HepG2 (cell line): ENCODE data around the gene SHBG. TPM values are rescaled to one million over a fixed set of nuclear protein-coding genes. Genes with fewer than 3 reads are reported as not detected.

Experiments used
- CTCF ChIP-seq: sonication (generic); formaldehyde crosslinking; IDR thresholded peaks from 2 replicates; pipeline ENCODE4 v1.5.0; 2020; ENCODE audit warnings: mild to moderate bottlenecking, missing genetic modification reagents, moderate library complexity
- GLI4 ChIP-seq: sonication (generic); formaldehyde crosslinking; IDR thresholded peaks from 2 replicates; pipeline ENCODE4 v1.5.1; 2020; ENCODE audit warnings: missing genetic modification reagents, mild to moderate bottlenecking, moderate library complexity, borderline replicate concordance
- KDM2A ChIP-seq: sonication (generic); formaldehyde crosslinking; IDR thresholded peaks from 2 replicates; pipeline ENCODE4 v1.4.0; 2020; ENCODE audit warnings: low read depth, missing genetic modification reagents, borderline replicate concordance
- MEIS2 ChIP-seq: sonication (generic); formaldehyde crosslinking; IDR thresholded peaks from 2 replicates; pipeline ENCODE4 v1.9.0; 2021; ENCODE audit warnings: mild to moderate bottlenecking, missing genetic modification reagents
- MXI1 ChIP-seq: IDR thresholded peaks from 3 replicates; pipeline ENCODE4 v1.6.1; 2012; ENCODE audit warnings: low read depth, low read length, inconsistent platforms, borderline replicate concordance
- RFXAP ChIP-seq: sonication (generic); formaldehyde crosslinking; IDR thresholded peaks from 2 replicates; pipeline ENCODE4 v1.4.0; 2020; ENCODE audit warnings: missing genetic modification reagents, borderline replicate concordance
- SAP130 ChIP-seq: IDR thresholded peaks from 2 replicates; pipeline ENCODE4 v1.6.1; 2016; ENCODE audit warnings: low read depth
- SSRP1 ChIP-seq: IDR thresholded peaks from 2 replicates; pipeline ENCODE4 v1.6.1; 2016; ENCODE audit warnings: control low read depth
- XRCC5 ChIP-seq: fragments of 200-400 bp; formaldehyde crosslinking; optimal IDR thresholded peaks from 2 replicates; pipeline ENCODE3; 2017; ENCODE audit warnings: mild to moderate bottlenecking, low read length
- ZBTB43 ChIP-seq: sonication (generic); formaldehyde crosslinking; conservative IDR thresholded peaks from 2 replicates; pipeline ENCODE4 v1.4.0; 2020; ENCODE audit warnings: missing genetic modification reagents
- ZNF3 ChIP-seq: IDR thresholded peaks from 2 replicates; pipeline ENCODE4 v1.7.0; 2017; ENCODE audit warnings: inconsistent platforms
- ZNF687 ChIP-seq: sonication (generic); formaldehyde crosslinking; IDR thresholded peaks from 2 replicates; pipeline ENCODE4 v1.5.1; 2020; ENCODE audit warnings: mild to moderate bottlenecking, missing genetic modification reagents, moderate library complexity
- polyA plus RNA-seq, 8 experiments: library from polyadenylated mRNA; depleted of rRNA in 3 of 8; stranded (reverse) in 7 of 8; unstranded in 1 of 8; fragments of >200 nt; fragmentation: Illumina TruSeq in 4 of 8; extraction: Trizol in 4 of 8; gene quantifications; 2 replicates each; pipeline versions ENCODE4 v1.2.1 to v1.2.3, GENCODE V29; 2011 to 2016; ENCODE audit warnings: low read depth in 4 of 8, missing spikeins in 1 of 8, mixed read lengths in 1 of 8; ENCODE audit not compliant: insufficient read depth in 1 of 8
- total RNA-seq, 5 experiments: library from RNA; depleted of rRNA; stranded (reverse); fragments of >200 nt; fragmentation: Illumina TruSeq; extraction: Trizol; gene quantifications; 2 replicates each; pipeline ENCODE4 v1.2.3, GENCODE V29; 2016; ENCODE audit warnings: low read depth in 1 of 5

The SHBG gene
- total and polyA plus RNA-seq, 2 of the 13 experiments (the other 11 are each of a cell fraction or from before 2014, with no cell fraction given): 4.0 to 6.1 TPM

- peak; percentile 39; the same call in 1 of the 2 replicates for TF ChIP-seq ZNF687 (CRISPR knock-in tag)
- TF ChIP-seq KDM2A (CRISPR knock-in tag): peak; percentile 35; the same call in 1 of the 2 replicates
- peak; percentile 45 for TF ChIP-seq XRCC5
- TF ChIP-seq SSRP1 (CRISPR knock-in tag): no peak
- no peak for TF ChIP-seq ZNF3
- TF ChIP-seq SAP130 (CRISPR knock-in tag): peak; percentile 43; the same call in 1 of the 2 replicates
- TF ChIP-seq MXI1: peak; percentile 41; the same call in 1 of the 3 replicates
- TF ChIP-seq RFXAP (CRISPR knock-in tag): no peak
- peak; percentile 73 for TF ChIP-seq CTCF
- TF ChIP-seq GLI4 (CRISPR knock-in tag): no peak
- 0 out of 2 replicates have a peak, but pooled peaks have one; percentile 44 for TF ChIP-seq MEIS2 (CRISPR knock-in tag)
- TF ChIP-seq ZBTB43 (CRISPR knock-in tag): no peak
Measured at GRCh38 chr17:7586673-7587419, 43.1 kb upstream of the SHBG start (continued).
